ENCODE results near the gene LMO4. TPM values are rescaled to one million over a fixed set of nuclear protein-coding genes. Genes with fewer than 3 reads are reported as not detected.

The LMO4 gene
- polyA plus RNA-seq, 1 donor (not counting 4 experiments of a cell fraction or from before 2014, with no cell fraction given), result 33.4 TPM

DNA sequence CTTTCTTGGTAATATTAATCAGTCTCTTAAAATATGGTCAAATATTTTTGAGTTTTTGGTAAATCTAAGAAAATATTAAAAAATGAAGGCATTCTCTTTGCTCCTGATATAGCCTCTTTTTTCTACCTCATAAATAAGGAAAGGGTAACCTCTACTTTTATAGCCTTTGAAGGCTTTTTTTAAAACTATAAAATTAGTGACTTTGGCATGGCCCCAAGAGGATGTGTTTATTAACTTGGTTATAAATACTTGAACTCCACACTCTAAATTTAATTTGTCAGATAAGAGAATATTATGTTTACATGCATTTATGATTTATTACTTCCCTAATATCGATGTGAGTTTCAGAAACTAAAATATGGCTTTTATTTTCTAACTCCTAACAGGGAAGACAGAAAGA is 60.3 kb downstream of the LMO4 start:
- no peak overlapping the region for H3K9ac ChIP-seq (ENCODE audit: control insufficient read depth, extremely low read depth, insufficient read depth, low read length)
- H3K27ac ChIP-seq (ENCODE audit: control insufficient read depth, insufficient read depth, low read length), result no peak overlapping the region
- no peak overlapping the region for H3K4me2 ChIP-seq (ENCODE audit: control insufficient read depth, extremely low read depth, insufficient read depth, low read depth, low read length)
- no peak overlapping the region for H2AFZ ChIP-seq (ENCODE audit: control insufficient read depth, low read length)
- no peaks in the 10 kb centered on the region for H4K20me1 ChIP-seq (ENCODE audit: control insufficient read depth, extremely low read depth, insufficient read depth, low read length)
- H3K79me2 ChIP-seq (ENCODE audit: control insufficient read depth, insufficient read depth, low read length), result no peaks in the 10 kb centered on the region
- H3K9me1 ChIP-seq (ENCODE audit: control insufficient read depth, extremely low read depth, insufficient read depth, low read length), result no peaks in the 10 kb centered on the region
- no peak overlapping the region for H3K4me3 ChIP-seq (ENCODE audit: control insufficient read depth in 2 of 3, extremely low read depth in 1 of 3, insufficient read depth in 2 of 3, low read depth in 1 of 3, low read length in 3 of 3)
- DNase-seq (ENCODE audit: low read depth, low spot score) (no peak), FAIRE-seq (no peak)
- H3K4me1 ChIP-seq (ENCODE audit: control insufficient read depth, extremely low read depth, insufficient read depth, low read length), result peaks cover 14% of the 10 kb centered on the region
- no peaks in the 10 kb centered on the region for H3K36me3 ChIP-seq (ENCODE audit: control insufficient read depth in 2 of 2, extremely low read depth in 1 of 2, insufficient read depth in 2 of 2, low read length in 2 of 2)
- H3K9me3 ChIP-seq (ENCODE audit: control insufficient read depth, low read depth, low read length), result no peaks in the 10 kb centered on the region
- peaks cover 4% of the 10 kb centered on the region for H3K27me3 ChIP-seq (ENCODE audit: control insufficient read depth, extremely low read depth, insufficient read depth, low read length)
- no peak for TF ChIP-seq EZH2 (IDR thresholded peaks at IDR 0.05; ENCODE audit: low read length)
- TF ChIP-seq, protein P1, sequence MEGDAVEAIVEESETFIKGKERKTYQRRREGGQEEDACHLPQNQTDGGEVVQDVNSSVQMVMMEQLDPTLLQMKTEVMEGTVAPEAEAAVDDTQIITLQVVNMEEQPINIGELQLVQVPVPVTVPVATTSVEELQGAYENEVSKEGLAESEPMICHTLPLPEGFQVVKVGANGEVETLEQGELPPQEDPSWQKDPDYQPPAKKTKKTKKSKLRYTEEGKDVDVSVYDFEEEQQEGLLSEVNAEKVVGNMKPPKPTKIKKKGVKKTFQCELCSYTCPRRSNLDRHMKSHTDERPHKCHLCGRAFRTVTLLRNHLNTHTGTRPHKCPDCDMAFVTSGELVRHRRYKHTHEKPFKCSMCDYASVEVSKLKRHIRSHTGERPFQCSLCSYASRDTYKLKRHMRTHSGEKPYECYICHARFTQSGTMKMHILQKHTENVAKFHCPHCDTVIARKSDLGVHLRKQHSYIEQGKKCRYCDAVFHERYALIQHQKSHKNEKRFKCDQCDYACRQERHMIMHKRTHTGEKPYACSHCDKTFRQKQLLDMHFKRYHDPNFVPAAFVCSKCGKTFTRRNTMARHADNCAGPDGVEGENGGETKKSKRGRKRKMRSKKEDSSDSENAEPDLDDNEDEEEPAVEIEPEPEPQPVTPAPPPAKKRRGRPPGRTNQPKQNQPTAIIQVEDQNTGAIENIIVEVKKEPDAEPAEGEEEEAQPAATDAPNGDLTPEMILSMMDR (optimal IDR thresholded peaks at IDR 0.05 in 1 of 3, IDR thresholded peaks at IDR 0.05 in 1 of 3, conservative IDR thresholded peaks at IDR 0.05 in 1 of 3; ENCODE audit: extremely low read depth in 1 of 3, insufficient read depth in 2 of 3, low read length in 3 of 3), result no peak
- dilution Hi-C loops (cut with MboI; ENCODE audit: extremely low pct_ligation_motif_present, low sequenced_read_pairs), result no loop called here

DNA sequence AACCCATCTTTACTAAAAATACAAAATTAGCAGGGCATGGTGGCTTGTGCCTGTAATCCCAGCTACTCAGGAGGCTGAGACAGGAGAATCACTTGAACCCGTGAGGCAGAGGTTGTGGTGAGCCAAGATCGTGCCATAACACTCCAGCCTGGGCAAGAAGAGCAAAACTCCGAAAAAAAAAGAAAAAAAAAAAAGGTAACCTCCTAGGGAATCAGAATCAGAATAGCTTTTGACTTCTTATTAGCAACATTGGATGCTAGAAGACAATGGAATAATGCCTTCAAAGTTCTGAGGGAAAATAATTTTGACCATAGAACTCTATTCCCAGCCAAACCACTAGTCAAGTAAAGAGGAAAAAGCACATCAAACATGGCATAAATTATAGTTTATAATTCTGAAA is 60.9 kb downstream of the LMO4 start:
- H3K36me3 ChIP-seq (ENCODE audit: control insufficient read depth in 2 of 2, extremely low read depth in 1 of 2, insufficient read depth in 2 of 2, low read length in 2 of 2), result no peaks in the 10 kb centered on the region
- H3K4me3 ChIP-seq (ENCODE audit: control insufficient read depth in 2 of 3, extremely low read depth in 1 of 3, insufficient read depth in 2 of 3, low read depth in 1 of 3, low read length in 3 of 3), result no peak overlapping the region
- H3K9me1 ChIP-seq (ENCODE audit: control insufficient read depth, extremely low read depth, insufficient read depth, low read length), result no peaks in the 10 kb centered on the region
- H3K79me2 ChIP-seq (ENCODE audit: control insufficient read depth, insufficient read depth, low read length), result no peaks in the 10 kb centered on the region
- no peak for FAIRE-seq
- H3K9ac ChIP-seq (ENCODE audit: control insufficient read depth, extremely low read depth, insufficient read depth, low read length), result no peak overlapping the region
- no peak overlapping the region for H3K4me2 ChIP-seq (ENCODE audit: control insufficient read depth, extremely low read depth, insufficient read depth, low read depth, low read length)
- no peak overlapping the region for H3K27ac ChIP-seq (ENCODE audit: control insufficient read depth, insufficient read depth, low read length)
- no peak for DNase-seq (ENCODE audit: low read depth, low spot score)
- peaks cover 4% of the 10 kb centered on the region for H3K27me3 ChIP-seq (ENCODE audit: control insufficient read depth, extremely low read depth, insufficient read depth, low read length)
- no peak overlapping the region for H2AFZ ChIP-seq (ENCODE audit: control insufficient read depth, low read length)
- H3K4me1 ChIP-seq (ENCODE audit: control insufficient read depth, extremely low read depth, insufficient read depth, low read length), result peaks cover 14% of the 10 kb centered on the region
- no peaks in the 10 kb centered on the region for H3K9me3 ChIP-seq (ENCODE audit: control insufficient read depth, low read depth, low read length)
- dilution Hi-C loops (cut with MboI; ENCODE audit: extremely low pct_ligation_motif_present, low sequenced_read_pairs), result no loop called here
- no peaks in the 10 kb centered on the region for H4K20me1 ChIP-seq (ENCODE audit: control insufficient read depth, extremely low read depth, insufficient read depth, low read length)
- no peak for TF ChIP-seq EZH2 (IDR thresholded peaks at IDR 0.05; ENCODE audit: low read length)
- TF ChIP-seq, protein P1 (optimal IDR thresholded peaks at IDR 0.05 in 1 of 3, IDR thresholded peaks at IDR 0.05 in 1 of 3, conservative IDR thresholded peaks at IDR 0.05 in 1 of 3; ENCODE audit: extremely low read depth in 1 of 3, insufficient read depth in 2 of 3, low read length in 3 of 3), result no peak
